Breast epithelium (tissue), 3 donors: ENCODE measurements around the gene DOK5.

Experiments used
- POLR2A ChIP-seq: fragments of 450-650 bp; IDR thresholded peaks from one replicate; pipeline ENCODE4 v1.6.1; 2016; ENCODE audit warnings: antibody characterized with exemption, mild to moderate bottlenecking, moderate library complexity
- POLR2AphosphoS5 ChIP-seq, 3 donors: sonication (generic); formaldehyde crosslinking; IDR thresholded peaks; one replicate each; pipeline ENCODE4 v1.6.1; 2017; ENCODE audit warnings: antibody characterized with exemption in 3 of 3
- TF ChIP-seq, protein P1 (sequence below), 3 donors: fragments of 450-650 bp; IDR thresholded peaks; one replicate each; pipeline ENCODE4 v1.5.1; 2016 to 2017; ENCODE audit warnings: antibody characterized with exemption in 3 of 3, mild to moderate bottlenecking in 3 of 3, moderate library complexity in 3 of 3

DNA sequence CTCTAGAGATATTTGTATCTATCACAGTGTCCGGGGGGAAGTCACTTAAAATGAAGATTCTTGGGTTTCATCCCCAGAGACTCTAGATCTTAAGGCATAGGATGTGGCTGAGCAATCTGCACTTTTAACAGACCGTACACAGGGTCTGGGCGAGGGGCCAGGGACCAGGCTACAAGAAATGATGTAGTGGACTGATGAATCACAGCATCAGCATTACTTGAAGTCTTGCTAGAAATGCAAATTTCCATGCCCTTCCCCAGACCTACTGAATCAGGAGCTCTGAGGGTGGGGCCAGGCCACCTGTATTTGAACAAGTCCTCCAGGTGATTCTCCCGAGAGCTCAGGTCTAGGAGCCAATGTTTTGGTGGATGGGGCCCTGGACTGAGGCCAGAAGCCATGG is 168.4 kb downstream of the DOK5 start:
- TF ChIP-seq, protein P1, sequence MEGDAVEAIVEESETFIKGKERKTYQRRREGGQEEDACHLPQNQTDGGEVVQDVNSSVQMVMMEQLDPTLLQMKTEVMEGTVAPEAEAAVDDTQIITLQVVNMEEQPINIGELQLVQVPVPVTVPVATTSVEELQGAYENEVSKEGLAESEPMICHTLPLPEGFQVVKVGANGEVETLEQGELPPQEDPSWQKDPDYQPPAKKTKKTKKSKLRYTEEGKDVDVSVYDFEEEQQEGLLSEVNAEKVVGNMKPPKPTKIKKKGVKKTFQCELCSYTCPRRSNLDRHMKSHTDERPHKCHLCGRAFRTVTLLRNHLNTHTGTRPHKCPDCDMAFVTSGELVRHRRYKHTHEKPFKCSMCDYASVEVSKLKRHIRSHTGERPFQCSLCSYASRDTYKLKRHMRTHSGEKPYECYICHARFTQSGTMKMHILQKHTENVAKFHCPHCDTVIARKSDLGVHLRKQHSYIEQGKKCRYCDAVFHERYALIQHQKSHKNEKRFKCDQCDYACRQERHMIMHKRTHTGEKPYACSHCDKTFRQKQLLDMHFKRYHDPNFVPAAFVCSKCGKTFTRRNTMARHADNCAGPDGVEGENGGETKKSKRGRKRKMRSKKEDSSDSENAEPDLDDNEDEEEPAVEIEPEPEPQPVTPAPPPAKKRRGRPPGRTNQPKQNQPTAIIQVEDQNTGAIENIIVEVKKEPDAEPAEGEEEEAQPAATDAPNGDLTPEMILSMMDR (IDR thresholded peaks at IDR 0.05): no peak
- TF ChIP-seq POLR2AphosphoS5 (IDR thresholded peaks at IDR 0.05) (no peak), POLR2A (no peak)
